ENCODE results near the gene NOX4. TPM values are rescaled to one million over a fixed set of nuclear protein-coding genes. Genes with fewer than 3 reads are reported as not detected.

NOX4 gene
- total and polyA plus RNA-seq, 2 of the 8 experiments (the other 6 are each of a cell fraction or from before 2014, with no cell fraction given): 2.0 to 2.3 TPM

GRCh38 chr11:89416961-89417360, 74.2 kb downstream of the NOX4 start (continued):
- TF ChIP-seq POLR2A (IDR thresholded peaks at IDR 0.05; ENCODE audit: control extremely low read depth in 1 of 2, low read depth in 2 of 2, low read length in 2 of 2): no peak
- no peak for TF ChIP-seq E2F6 (IDR thresholded peaks at IDR 0.05)
- no peak for TF ChIP-seq MAFK (IDR thresholded peaks at IDR 0.05; ENCODE audit: low read depth, low read length)
- no peak for TF ChIP-seq BRCA1 (IDR thresholded peaks at IDR 0.05; ENCODE audit: low read depth, low read length)
- TF ChIP-seq BCL11A (IDR thresholded peaks at IDR 0.05; ENCODE audit: low read depth in 2 of 2, low read length in 2 of 2): no peak
- TF ChIP-seq RNF2 (IDR thresholded peaks at IDR 0.05; ENCODE audit: borderline replicate concordance, low read depth, low read length, missing control alignments, poor library complexity, severe bottlenecking): no peak
- no peak for TF ChIP-seq POU5F1 (IDR thresholded peaks at IDR 0.05; ENCODE audit: low read depth, low read length)

Measured in H1 (cell line).